HG02798 (cell line): Measurements from ENCODE around the gene SCD5.

ENCODE experiments used
- ATAC-seq: cut with Tn5 transposase; IDR thresholded peaks from one replicate; pipeline ENCODE4 v1.9.1; 2021; ENCODE audit warnings: mild to moderate bottlenecking; ENCODE audit not compliant: unreplicated experiment, poor library complexity

The SCD5 gene

DNA sequence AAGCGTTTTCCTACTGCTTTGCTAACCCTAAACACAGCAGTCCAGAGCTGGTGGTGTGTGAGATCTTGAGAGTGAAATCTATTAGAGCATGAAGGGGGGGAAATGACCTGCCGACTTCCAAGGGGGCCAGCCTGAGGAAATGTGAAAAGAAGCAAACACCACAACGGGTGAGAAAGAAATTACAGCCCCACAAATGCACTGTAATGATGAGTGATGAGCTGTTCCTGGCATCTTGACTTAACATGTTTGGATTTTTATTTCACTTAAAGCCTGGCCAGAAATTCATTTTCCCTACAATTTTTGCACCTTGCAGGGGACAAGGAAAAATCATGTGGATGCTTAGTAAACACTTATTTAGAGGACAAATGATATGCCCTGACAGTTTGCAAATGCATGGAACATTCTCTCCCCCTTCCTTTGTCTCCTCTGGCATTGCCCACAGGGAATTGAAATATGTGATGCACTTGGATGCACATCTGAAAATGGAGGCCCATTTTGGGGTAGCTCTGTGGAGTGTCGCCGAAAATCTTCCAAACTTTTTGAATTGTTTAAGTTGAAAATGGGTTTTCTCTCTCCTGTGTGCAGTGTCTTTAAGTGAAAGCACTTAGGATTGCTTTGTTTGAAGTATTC is 152.5 kb downstream of the SCD5 start:
- ATAC-seq = no peak

DNA sequence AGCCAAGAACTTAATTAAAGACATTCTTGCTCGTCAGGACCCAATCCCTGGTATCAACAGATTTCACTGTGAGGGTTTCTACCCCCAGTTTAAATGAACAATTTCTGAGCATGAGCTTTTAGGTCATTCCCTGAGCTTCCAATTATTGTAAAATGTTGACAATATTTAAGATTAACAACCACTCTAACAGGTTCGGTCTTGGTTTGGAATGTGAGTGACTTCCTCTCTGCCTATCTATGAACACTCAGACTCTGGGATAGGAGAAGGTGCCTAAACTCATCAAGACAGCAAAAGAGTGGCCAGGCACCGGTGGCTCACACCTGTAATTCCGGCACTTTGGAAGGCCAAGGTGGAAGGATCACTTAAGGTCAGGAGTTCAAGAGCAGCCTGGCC is 153.9 kb downstream of the SCD5 start:
- no peak for ATAC-seq

DNA sequence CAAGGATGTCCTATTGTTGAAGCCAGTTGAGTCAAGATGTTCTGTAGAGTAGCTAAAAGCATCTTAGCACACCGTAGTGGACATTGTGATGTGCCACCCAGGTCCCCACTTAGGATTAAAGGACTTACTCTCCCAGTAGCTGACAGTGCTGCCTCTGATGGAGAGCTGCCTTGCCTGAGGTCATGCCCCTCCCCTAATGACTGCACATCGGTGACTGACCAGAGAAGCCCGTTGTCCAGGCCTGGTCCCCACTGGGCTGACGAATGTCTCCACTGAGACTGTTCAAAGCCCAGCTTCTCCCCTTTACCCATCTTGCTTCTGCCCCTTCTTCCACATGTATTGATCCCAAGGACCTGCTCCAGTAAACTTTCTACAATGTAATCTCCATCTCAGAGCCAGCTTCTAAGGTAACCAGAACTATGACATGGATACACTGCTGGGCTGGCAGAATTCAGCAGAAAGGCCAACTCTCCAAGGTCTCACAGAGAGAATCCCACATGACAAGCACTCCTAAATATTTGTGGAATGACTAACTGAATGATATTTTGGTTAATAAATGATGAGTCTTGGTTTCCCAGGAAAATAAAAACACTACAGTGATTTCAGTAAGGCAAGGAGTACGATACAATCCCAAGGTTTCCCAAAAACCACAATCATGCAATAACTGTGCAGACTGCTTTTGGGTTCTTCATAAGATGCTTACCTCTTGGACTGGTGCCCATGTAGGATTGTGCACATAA is 154.4 kb downstream of the SCD5 start:
- no peak for ATAC-seq

DNA sequence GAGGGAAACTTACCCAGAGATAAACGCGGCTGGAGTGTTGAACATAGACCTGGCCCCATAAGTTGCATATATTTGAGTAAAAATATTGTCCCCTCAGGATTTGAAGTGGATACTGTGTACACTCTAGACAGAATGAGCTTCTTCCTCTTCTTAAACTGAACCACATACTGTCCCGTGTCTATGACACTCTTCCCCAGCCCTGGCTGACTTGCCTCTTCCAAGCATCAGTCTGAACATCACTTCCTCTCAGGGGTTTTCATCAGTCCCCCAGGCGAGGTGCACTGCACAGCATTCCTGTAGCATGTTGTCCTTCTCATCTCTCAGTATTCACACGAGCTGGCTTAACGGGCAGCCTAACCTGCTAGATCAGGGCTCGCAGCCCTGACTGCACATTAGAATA is 156.3 kb downstream of the SCD5 start:
- ATAC-seq = no peak

DNA sequence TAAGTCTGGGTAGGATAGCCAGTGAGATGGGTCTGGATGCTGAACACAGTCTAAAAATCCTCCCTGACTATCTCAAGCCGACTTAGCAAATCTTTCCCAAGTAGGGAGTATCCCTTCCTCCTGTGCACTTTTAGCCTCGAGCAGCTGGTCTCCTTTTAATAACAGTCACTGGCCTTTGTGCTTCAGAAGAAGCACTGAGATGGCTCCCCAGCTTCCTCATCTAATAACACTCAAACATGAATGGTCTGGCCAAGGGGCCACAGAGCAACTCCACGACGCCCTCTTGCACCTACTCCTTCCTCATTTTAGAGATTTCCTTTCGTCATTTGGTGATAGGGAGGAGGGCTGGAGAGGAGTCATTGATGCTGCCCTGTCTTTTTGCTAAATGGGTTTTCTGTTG is 158.1 kb downstream of the SCD5 start:
- ATAC-seq = no peak

DNA sequence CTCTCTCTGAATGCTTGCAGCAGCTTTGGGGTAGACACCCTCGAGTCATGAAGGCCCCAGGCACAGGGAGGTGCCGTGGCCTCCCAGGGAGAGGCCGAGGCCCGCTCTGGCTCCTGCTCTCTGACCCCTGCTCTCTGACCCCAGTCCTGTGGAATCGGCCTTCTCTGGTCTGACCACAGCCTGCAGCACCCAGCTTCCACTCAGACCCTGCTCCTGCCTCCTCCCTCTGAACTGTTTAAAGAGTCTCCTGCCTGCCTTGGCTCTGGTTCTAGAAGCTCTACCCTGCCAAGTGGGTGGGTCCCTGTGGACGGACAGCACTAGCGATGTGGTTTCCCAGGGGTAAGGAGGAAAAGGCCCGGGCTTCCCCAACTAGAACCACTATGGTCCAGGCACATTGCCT is 158.6 kb downstream of the SCD5 start:
- no peak for ATAC-seq

- ATAC-seq = no peak
Observed at GRCh38 chr4:82638479-82638878, 160.1 kb downstream of the SCD5 start.

DNA sequence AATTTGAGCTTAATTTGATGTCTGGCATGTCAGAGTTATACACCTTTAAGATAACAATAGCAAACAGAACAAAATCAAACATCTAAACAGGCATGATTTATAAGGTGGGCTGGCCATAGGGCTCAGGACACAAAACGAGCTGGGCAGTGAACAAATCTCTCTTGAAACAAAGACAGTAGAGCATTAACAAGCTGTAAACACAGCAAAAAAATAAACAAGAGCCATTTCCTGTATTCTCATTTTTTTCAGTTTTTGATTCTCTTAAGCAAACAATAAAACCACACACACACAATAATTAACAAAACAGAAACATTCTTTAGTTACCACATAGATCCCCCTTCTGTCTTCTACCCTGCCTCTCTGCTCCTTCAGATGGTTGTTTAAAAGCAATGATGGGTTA is 168.5 kb downstream of the SCD5 start:
- ATAC-seq = no peak

GRCh38 chr4:82629238-82630000 is 169.2 kb downstream of the SCD5 start:
- ATAC-seq = no peak

GRCh38 chr4:82626251-82626868 is 172.2 kb downstream of the SCD5 start:
- ATAC-seq = no peak

- no peak for ATAC-seq
Observed at GRCh38 chr4:82624819-82625218, 173.8 kb downstream of the SCD5 start.

DNA sequence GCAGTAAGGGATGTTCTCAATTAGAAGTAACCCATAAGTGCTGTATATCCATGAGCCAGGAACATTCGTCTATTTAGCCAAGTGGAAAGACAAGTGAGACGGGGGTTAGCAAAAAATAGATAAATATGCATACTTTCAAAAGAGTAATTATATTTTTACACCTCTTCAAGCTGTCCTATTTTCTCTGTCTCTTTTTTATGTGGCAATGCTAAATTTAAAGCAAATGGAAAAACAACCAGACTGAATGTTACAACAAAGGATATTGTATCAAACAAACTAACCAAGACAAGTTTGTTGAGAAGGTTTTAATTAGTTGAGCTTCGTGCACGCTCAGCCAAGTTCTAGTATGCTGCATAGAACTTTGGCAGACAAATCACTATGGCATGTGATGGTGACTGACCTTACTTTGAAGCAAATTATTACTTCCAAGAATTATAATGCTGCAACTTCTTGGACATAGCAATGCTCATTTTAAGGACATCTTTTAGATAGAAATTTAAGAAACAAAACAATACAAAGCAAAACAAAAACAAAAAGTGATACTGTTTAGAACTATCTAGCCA is 175.4 kb downstream of the SCD5 start:
- no peak for ATAC-seq

DNA sequence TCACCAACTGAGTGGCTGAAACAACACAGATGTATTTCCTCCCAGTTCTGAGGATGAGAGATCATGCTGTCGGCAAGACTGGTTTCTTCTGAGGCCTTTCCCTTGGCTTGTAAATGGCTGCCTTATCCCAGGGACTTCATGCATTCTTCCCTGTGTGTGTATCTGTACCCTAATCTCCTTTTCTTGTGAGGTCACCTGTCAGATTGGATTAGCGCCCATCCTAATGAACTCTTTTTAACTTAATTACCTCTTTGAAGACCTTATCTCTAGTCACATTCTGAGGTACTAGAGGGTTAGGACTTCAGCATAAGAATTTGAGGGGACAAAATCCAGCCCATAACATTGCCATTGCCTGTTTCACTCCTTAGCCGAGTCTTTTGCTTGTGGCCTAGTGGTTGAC is 177.3 kb downstream of the SCD5 start:
- no peak for ATAC-seq

- no peak for ATAC-seq
Observed at GRCh38 chr4:82620126-82620735, 178.4 kb downstream of the SCD5 start.

GRCh38 chr4:82618103-82618720 is 180.4 kb downstream of the SCD5 start:
- ATAC-seq = no peak

DNA sequence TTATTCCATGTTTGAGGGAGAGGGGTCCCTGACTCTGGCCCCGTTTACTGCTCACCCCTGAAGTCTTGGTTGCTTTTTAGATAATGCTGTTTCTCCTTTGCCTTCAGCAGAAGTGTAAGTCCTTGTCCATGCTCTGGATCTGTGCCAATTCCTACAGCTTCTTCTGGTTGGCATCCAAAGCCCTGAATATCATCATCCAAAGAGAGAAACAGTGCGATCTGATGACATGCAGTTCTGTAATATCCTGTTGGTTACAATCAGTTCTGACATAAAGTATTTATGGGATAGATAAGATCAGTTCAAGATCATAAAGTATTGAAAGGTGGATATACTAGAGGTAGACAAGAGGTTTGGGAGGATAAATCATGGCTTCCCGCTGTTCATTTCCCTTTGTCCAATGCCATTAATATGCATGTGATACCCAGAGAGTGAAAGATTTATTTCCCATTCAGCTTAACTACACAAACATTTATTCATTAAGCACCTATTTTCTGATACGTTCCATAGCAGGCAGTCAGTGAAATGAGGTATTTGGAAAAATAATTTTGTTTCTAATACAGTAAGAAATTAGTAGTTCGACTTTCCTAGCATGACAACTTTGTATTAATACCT is 183.7 kb downstream of the SCD5 start:
- ATAC-seq = no peak

GRCh38 chr4:82613121-82613520 is 185.5 kb downstream of the SCD5 start:
- ATAC-seq = no peak

DNA sequence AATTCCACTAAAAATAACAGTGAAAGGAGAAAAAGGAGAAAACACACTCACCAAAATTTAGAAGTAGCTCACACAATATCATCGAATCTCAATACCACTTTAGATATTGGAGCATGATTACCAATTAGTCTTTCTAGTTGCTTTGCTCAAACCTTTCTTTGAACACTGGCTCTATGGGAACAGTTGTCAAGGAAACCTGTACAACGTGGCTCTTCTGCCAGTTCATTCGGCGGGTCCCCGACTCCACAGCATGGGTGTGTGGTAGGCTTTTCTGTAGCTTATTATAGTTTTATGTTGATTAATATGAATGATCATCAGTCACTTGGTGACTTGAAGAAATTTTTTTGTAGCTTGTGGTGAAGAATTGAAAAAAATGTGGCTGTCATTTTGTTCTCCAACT is 186.6 kb downstream of the SCD5 start:
- no peak for ATAC-seq

DNA sequence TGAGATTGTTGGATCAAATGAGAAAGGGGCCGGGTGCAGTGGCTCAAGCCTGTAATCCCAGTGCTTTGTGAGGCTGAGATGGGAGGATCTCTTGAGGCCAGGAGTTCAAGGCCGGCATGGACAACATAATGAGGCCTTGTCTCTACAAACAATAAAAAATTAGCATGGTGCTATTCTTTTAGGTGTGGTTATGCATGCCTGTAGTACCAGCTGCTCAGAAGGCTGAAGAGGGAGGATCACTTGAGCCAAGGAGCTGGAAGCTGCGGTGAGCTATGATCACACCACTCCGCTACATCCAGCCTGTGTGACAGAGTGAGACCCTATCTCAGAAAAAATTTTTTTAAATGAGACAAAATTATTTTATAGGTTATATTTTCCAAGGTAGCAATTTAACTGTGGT is 187.1 kb downstream of the SCD5 start:
- ATAC-seq = no peak

- ATAC-seq = no peak
Observed at GRCh38 chr4:82610041-82610440, 188.6 kb downstream of the SCD5 start.
